Iris pigment epithelial cell (primary cell): Measurements from ENCODE around the gene MAFB.
"Not testable (repeated sequence)": the region's sequence is repeated elsewhere in the genome, so short reads cannot be mapped to it uniquely, and the experiment has no call there.

Source experiments
- DNase-seq: peaks from one replicate; pipeline ENCODE4 v3.0.0-alpha.2; 2011; ENCODE audit warnings: low read depth

The MAFB gene

DNA sequence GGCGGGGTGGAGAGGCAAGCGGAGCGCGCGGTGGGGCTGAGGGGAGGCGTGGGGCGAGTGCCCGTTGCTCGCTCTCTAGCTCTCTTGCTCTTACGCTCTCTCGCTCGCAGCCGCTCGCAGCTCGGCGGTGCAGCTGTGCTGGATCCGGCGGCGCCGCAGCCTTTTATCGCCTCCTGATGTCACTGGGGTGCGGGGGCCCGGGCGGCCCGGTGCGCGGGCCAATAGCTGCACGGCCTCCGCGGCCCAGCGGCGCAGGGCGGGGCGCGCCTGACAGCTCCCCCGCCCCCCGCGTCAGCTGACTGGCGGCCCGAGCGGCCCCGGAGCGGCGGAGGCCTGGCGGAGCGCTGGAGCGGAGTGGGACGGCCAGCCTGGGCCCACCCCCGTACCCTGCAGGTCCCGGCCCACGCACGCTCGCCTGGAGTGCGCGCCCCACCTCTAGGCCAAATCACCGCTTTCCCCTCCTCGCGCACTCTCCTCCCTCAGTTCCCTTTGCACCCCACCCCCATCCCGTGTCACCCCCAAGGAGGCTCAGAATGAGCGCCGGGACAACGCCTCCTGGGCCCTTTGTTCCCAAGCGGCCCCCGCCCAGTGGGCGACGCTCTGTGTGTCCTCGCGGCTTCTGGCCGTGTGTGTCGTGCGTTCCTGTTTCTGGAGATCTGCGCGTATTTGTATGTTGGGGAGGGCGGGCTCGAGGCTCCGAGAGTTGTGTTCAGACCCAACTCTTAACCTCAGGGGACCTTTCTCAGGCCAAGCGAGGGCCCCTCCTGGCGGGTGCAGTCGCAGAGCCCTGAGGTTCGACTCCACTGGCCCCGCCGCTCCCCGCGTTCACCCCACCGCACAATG lies at the start of gene MAFB:
Gene MAFB (minus strand): TSS at position 137 of the 843 bp plus-strand sequence. CDS start 386 bp downstream, outside the sequence.
- peak; percentile 93 for DNase-seq

DNA sequence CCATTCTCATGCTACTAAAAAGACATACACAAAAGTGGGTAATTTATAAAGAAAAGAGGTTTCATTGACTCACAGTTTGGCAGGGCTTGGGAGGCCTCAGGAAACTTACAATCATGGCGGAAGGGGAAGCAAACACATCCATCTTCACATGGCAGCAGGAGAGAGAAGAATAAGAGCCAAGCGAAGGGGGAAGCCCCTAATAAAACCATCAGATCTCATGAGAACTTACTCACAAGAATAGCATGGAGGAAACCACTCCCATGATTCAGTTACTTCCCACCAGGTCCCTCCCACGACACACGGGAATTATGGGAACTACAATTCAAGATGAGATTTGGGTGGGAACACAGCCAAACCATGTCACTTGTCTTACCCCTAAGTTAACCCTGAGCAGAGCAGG lies 47.4 kb upstream of the MAFB start:
- not testable (repeated sequence) for DNase-seq

DNA sequence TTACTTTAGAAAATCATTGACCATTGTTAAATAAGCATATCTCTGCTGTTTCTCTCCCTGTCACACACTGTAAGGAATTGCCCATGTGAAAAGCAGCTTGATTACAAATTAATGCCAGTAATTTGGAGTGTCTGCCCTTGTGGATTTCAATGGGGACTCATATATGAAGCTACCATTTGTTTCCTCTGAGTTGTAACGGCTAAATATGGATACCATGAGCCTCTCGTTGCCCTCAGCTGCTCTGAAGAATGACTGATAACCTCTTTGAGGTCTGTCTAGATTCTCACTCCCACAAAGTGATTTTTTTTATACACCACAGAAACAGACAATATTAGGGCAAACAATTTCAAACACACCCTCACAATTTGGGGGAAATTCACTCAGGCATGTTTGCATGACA lies 40.0 kb upstream of the MAFB start:
- DNase-seq = no peak

DNA sequence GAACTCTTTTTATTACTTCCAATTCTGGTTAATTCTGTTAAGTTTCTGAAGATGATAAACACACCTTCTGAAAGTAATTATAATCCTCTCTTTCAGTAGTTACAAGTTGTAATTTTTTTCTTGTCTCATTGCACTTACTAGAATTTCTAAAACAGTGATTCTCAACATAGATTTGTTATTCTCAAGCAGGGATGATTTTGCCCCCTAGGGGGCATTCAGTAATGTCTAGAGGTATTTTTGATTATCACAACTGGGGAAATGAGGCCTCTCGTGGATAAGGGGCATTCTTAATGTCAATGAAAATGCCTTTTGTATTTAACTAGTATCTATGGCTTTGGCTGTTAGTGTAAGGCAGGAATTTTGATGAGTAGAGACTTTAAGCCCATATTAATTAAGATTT lies 39.4 kb upstream of the MAFB start:
- no peak for DNase-seq

GRCh38 chr20:40727960-40728359 lies 38.9 kb upstream of the MAFB start:
- no peak for DNase-seq

DNA sequence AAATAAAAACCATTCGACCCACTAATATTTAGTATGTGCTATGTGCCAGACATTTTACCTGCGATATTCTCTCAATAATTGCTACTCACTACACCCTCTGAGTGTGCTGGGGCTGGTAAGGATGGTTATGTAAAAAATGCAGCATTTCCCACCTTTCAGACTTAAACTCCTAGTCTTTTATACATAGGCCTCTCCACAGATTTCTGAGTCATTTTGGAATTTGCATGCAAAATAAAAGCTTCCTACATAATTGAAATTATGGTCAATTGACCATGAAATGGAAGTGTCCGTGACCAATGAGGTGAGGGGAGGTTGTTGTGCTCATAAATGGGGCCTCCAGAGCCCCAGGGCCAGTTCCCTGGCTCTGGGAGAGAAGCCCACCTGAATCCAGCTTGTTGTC lies 37.7 kb upstream of the MAFB start:
- no peak for DNase-seq

DNA sequence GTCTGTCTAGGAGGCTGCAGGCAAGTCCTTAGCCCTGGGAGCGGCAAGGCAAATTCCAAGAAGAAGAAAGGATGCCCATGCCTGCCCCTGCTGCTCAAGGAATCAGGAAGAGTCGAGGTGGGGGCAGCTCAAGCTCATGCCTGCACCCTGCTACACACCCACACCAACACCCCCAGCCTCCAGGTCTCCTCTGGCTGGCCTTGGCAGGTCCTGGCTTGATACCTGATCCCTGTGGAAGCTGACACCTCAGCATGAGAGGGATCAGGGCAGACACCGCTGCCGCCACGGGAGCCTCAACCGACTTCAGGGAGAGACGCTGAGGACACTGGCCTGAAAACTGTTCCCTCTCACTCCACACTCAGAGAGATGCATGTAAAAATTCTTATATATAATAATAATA lies 35.5 kb upstream of the MAFB start:
- DNase-seq = no peak

- no peak for DNase-seq
These were observed 31.8 kb upstream of the MAFB start for GRCh38 chr20:40720826-40721225.

DNA sequence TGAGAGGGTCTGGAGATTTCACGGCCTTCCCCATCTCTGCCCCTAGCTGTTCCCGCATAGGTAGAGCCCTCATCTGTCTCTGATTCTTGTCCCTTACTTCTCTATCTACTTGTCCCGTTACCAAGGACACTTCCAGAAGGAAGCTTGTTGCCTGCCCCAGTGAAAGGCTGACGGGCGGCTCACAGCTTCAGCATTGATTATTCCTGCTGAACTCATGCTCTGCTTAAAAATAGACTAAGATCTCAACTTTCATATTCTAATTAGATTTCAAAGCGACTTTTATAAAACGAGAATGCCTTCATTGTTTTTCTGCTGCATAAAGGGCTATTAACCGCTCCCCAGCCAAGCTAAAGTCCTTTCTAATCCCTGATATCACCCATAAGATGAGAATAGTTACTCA lies 31.1 kb upstream of the MAFB start:
- DNase-seq = no peak

DNA sequence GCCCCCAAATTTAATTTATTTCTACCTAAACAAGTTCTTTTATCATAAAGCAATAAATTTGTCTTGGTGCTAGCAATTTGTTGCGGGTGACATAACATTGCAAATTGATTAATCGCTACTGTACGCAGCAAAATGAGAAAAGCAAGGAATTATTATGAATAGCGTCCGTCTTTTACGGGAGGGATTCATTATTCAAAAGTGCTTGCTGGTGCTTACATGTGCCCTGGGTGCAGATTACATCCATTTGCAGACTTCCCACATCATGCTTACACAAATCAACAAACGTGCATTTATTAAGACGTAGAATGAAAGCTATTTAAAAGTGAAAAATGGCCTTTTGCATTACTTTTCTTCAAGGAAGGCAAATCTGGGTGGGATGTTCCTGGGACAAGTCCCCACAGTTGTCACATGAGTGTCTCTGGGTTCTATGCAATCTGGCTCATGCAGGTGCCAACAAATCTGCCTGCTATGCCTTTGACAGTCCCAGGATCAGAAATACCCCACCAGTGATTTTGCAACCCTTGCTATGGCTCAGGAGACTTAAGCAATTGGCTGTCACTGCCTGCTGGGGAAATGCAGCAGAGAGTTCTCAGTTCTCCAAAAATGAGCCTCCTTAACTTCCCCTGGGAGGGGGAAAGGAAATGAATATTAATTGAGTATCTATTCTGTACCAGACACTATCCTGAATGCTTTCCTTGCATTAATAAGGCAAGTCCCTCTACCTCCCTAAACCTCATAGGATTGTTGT lies 30.1 kb upstream of the MAFB start:
- DNase-seq = no peak

DNA sequence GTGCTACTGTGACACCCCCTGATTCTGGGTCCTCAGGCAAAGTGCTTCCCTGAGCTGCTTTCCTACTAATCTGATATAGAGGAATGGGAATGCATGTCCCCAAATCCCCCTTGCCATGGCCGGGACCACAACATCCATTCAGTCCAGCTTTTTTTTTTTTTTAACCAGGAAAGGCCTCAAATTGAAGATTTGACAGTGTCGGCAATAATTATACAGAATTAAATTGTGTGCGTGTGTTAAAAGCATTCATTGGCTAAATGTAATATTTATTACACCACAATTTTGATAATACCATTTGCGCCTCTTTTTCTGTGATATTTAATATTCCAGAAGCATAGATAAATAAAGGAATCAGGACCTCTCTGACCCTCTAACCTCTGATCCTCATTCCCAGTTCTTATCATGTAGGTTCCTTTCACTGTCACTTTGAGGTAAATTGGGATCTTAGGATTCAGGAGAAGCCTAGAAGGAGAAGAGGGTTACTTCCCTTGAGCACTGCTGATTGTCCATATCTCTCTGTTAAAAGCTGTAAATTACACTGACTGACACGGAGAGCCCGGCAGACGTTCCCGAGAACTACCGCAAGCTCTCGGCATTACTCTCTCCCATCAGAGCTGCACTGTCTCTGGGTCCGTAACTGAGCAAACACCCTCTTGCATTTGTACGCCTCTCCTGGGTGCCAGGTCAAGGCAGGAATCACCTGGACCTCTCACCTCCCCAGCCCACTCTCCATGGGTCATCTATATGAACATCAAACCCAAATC lies 29.4 kb upstream of the MAFB start:
- no peak for DNase-seq

DNA sequence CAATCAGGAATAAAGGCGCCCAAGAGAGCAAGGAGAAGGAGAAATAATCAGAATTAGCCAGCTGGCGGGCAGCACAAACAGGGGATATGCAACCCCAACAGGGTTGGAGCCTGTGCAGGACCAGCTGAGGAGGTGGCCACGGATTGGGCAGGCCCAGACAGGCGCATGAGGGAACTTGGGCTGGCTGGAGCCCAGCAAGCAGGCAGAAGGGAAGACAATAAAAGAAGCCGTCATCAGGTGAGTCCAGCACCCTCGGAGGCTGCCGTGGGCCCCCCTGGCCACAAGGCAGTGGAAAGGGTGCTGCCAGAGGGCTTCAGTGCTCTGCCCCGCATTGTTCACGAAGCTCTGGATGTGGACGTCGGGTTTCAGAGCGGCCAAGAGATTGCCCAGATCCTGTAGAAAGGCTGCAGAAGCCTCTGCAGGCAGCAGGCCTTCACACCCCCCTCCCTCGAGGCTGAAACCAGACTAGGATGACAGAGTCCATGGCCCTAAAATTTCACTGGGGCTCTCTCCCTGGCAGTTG lies 28.4 kb upstream of the MAFB start:
- no peak for DNase-seq

GRCh38 chr20:40715491-40715890 lies 26.5 kb upstream of the MAFB start:
- DNase-seq = no peak

GRCh38 chr20:40714916-40715315 lies 25.9 kb upstream of the MAFB start:
- no peak for DNase-seq

DNA sequence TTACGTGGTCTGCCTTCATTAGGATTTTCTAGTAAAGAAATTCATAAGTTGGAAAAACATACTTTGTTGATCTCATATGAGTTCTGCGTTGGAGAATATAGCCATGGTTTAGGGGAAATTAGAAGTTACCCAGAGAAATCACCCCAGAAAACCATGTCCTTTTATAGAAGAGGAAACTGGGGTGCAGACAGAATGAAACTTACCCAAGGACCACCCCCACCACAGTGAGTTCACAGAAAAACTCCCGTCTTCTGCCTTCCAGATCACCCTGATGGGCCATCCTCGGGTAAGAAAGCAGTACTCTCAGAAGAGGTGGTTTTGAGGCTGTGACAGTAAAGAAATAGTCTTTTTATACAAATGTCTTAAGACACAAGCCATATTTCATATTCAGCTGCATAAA lies 25.1 kb upstream of the MAFB start:
- DNase-seq = no peak

- no peak for DNase-seq
These were observed 24.5 kb upstream of the MAFB start for GRCh38 chr20:40713508-40713907.

GRCh38 chr20:40711079-40711478 lies 22.0 kb upstream of the MAFB start:
- DNase-seq = no peak

- no peak for DNase-seq
These were observed 21.6 kb upstream of the MAFB start for GRCh38 chr20:40710603-40711002.

DNA sequence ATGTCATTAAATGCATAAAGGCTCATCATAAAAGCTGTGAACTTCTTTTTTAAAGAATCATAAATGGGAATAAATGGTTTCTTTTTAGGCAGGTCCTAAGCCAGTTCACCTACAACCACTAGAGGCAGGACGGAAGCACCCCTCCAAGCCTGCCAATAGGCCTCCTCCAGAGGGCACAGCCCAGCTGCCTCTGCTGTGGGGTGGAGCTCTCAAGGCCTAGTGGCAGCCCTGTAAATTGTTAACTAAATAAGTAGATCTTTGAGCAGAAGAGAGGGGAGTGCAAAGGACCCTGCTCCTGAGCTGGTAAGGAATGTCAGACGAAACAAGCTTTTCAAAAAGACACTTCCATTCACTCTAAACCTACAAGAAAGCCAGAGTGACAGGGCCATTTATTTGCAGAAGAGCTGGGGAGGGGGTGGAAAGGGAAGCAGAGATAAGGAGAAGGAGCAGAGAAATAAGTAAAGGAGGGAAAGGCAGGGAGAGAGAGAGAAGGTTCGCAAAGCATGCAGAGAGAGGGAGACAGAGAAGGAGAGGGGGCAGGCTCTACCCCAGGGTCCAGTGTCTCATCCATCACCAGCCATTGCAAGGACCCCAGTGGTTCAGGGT lies 18.0 kb upstream of the MAFB start:
- no peak for DNase-seq

DNA sequence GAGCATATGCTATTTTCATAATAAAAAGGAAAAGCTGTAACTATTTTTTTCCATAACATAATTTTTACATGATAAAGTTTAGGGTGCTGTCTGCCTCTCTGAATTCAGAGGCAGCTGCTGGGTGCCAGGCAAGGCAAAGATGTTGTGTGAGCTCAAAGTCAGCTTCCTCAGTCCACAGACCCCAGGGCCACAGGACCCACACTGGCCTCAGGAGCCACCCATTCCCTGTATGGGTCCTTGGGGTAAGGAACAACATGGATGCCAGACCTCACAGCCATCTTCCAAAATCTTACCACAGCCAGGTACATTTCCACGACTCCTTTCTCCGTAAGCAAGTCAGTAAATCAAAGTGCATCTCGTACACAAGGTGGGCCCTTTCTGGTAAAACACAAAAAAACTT lies 16.4 kb upstream of the MAFB start:
- no peak for DNase-seq

GRCh38 chr20:40704828-40705227 lies 15.8 kb upstream of the MAFB start:
- no peak for DNase-seq

DNA sequence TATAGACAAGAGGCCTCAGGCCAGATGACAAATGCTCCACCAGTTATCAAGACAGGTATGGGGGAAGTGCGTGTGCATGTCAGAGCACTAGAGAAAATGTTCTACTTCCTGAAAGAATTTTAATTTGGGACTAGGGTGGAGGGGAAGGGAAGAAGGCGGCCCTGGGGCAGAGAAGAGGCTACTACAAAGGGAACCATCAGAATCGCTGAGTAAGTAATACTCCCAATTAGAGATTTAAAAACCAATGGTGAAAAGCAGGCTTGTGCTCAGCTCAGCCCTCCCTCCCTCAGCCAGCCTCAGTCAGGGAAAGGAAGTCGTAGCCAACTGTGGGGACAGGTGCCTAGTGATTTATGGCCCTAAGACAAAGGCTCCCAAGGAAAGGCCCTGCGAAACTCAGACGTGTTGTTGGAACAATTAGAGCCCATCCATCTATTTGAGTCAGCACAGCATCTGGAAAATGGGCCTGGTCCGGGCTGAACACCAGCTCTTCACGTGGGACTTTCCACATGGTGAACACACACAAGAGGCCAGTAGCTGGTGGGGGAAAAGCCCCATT lies 15.0 kb upstream of the MAFB start:
- no peak for DNase-seq
